OCI-LY7 (cell line): Measurements from ENCODE around the gene MAST1. TPM values are rescaled to one million over a fixed set of nuclear protein-coding genes. Genes with fewer than 3 reads are reported as not detected.

Experiments used
- BruUV-seq: library from RNA; stranded (reverse); fragments of 400-500 nt; replicated peaks from 2 replicates; lab custom pipeline; 2021; lab: Mats Ljungman, UMichigan
- CTCF ChIA-PET: fragments of 300-600 bp; sonication (Branson Sonifier 250); formaldehyde crosslinking; loops from one replicate; lab custom pipeline; 2022; ENCODE audit warnings: antibody characterized with exemption; ENCODE audit not compliant: unreplicated experiment; lab: Charles Lee
- POLR2A ChIA-PET: fragments of 300-600 bp; sonication (Branson Sonifier 250); formaldehyde crosslinking; loops from one replicate; lab custom pipeline; 2022; ENCODE audit warnings: antibody characterized with exemption; lab: Charles Lee
- DNase-seq: peaks from one replicate; pipeline ENCODE4 v3.0.0-alpha.2; 2015; ENCODE audit warnings: low spot score
- H2AFZ ChIP-seq: fragments of 200-600 bp; sonication (generic), shearing (Covaris generic); 2 replicates; pipeline ENCODE4 v1.6.1; 2014; ENCODE audit warnings: mild to moderate bottlenecking, antibody characterized with exemption, low read length, moderate library complexity
- H3K27ac ChIP-seq: fragments of 200-600 bp; sonication (generic); 2 replicates; pipeline ENCODE4 v1.5.1; 2014; ENCODE audit warnings: mixed run types, low read depth, mild to moderate bottlenecking, moderate library complexity, low read length, inconsistent platforms; ENCODE audit not compliant: poor library complexity, severe bottlenecking
- H3K36me3 ChIP-seq: fragments of 200-600 bp; sonication (generic); 2 replicates; pipeline ENCODE4 v1.6.1; 2014; ENCODE audit warnings: mild to moderate bottlenecking, antibody characterized with exemption, low read length, moderate library complexity, mixed read lengths; ENCODE audit not compliant: insufficient read depth
- H3K4me1 ChIP-seq: fragments of 200-600 bp; sonication (generic); 2 replicates; pipeline ENCODE4 v1.5.1; 2014; ENCODE audit warnings: mild to moderate bottlenecking, low read length; ENCODE audit not compliant: insufficient read depth, poor library complexity, severe bottlenecking
- H3K4me2 ChIP-seq: fragments of 200-600 bp; sonication (generic); 2 replicates; pipeline ENCODE4 v1.6.1; 2014; ENCODE audit warnings: mild to moderate bottlenecking, low read length
- H3K4me3 ChIP-seq: fragments of 200-600 bp; sonication (generic); 2 replicates; pipeline ENCODE4 v1.5.1; 2014; ENCODE audit warnings: mild to moderate bottlenecking, low read depth, low read length; ENCODE audit not compliant: poor library complexity, severe bottlenecking
- H3K79me2 ChIP-seq: fragments of 200-600 bp; sonication (generic); 2 replicates; pipeline ENCODE4 v1.6.1; 2016; ENCODE audit warnings: low read depth, mild to moderate bottlenecking, low read length, moderate library complexity, mixed read lengths; ENCODE audit not compliant: insufficient read depth
- H3K9me2 ChIP-seq: fragments of 200-600 bp; sonication (generic); 2 replicates; pipeline ENCODE4 v1.6.1; 2016; ENCODE audit warnings: mild to moderate bottlenecking, low read length, mixed read lengths; ENCODE audit not compliant: insufficient read depth
- H3K9me3 ChIP-seq: fragments of 200-600 bp; sonication (generic); 2 replicates; pipeline ENCODE4 v1.6.1; 2014; ENCODE audit warnings: mild to moderate bottlenecking, mixed run types, low read length, mixed read lengths
- H4K20me1 ChIP-seq: fragments of 200-600 bp; sonication (generic); 2 replicates; pipeline ENCODE4 v1.6.1; 2014; ENCODE audit warnings: mild to moderate bottlenecking, antibody characterized with exemption, low read length, moderate library complexity, mixed read lengths; ENCODE audit not compliant: insufficient read depth
- EZH2phosphoT487 ChIP-seq: fragments of 200-600 bp; sonication (generic); IDR thresholded peaks from 2 replicates; pipeline ENCODE4 v1.6.1; 2018; ENCODE audit warnings: low read depth, borderline replicate concordance, mild to moderate bottlenecking, mixed run types, antibody characterized with exemption, low read length, moderate library complexity, mixed read lengths
- intact Hi-C: fragments of 100-400 bp; cut with micrococcal nuclease; formaldehyde crosslinking; loops from one replicate; pipeline ENCODE4 v1.10.0; 2022; ENCODE audit not compliant: unreplicated experiment
- total RNA-seq, 2 experiments: library from RNA; depleted of rRNA in 1 of 2; stranded (reverse); fragments of >200 nt in 1 of 2; shearing (Covaris generic) in 1 of 2; gene quantifications; 2 replicates each; pipeline ENCODE4 v1.2.3, GENCODE V29; 2014 to 2022
- TF ChIP-seq, protein P1 (sequence below): fragments of 200-600 bp; sonication (generic); conservative IDR thresholded peaks from 2 replicates; pipeline ENCODE4 v1.5.1; 2014; ENCODE audit warnings: mild to moderate bottlenecking, antibody characterized with exemption, low read length, moderate library complexity, mixed read lengths

Gene MAST1
- total RNA-seq, 2 experiments from 2014 or later, result 9.1 to 21.1 TPM

DNA sequence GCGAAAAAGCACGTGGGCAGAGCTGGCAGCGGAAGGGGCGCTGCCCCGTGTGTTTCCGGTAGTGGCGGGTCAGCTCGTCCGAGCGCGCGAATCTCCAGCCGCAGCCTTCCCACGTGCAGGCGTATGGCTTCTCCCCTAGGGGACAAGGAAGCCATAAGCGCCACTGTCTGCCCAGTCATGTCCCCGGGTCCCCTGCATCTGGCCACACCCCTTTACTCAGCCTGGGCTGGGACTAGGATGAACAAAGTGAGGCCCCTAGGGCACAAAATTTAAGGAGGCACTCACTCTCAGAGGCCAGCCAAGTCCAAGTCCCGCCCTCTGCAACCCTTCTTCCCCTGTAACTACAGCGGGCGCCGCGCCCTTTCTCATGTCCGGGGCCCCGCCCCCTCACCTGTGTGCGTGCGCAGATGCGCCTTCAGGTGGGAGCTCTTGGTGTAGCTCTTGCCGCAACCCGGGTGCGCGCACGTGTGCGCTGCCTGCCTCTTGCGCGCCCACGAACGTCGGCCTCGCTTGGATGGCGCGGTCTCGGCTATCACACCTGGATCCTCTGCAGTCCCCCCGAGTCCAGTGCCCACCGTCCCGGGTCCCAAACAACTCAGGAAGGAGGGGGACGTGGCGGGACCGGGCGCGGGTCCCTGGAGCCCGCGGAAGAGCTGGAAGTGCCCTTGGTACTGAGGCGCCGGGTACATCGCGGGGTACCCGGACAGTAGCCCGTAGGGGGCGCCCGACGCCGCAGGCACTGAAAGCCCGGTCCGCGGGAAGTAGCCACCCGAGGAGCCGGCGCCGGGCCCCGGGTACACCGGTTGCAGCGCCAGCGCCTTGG, 46.8 kb downstream of the MAST1 start:
- BruUV-seq, result no TSS peak
- peak; percentile 85 for DNase-seq
- POLR2A ChIA-PET, result no interaction called here
- Histone ChIP-seq H3K9me3 (peaks cover 11% of the 10 kb centered on the region), H3K27ac (no peak overlapping the region), H3K4me3 (peak overlapping the region; percentile 58), H3K4me2 (peak overlapping the region; percentile 67), H3K79me2 (no peaks in the 10 kb centered on the region), H2AFZ (peak overlapping the region; percentile 47), H4K20me1 (no peaks in the 10 kb centered on the region), H3K4me1 (peaks cover 25% of the 10 kb centered on the region), H3K36me3 (no peaks in the 10 kb centered on the region), H3K9me2 (no peaks in the 10 kb centered on the region)
- TF ChIP-seq, protein P1, sequence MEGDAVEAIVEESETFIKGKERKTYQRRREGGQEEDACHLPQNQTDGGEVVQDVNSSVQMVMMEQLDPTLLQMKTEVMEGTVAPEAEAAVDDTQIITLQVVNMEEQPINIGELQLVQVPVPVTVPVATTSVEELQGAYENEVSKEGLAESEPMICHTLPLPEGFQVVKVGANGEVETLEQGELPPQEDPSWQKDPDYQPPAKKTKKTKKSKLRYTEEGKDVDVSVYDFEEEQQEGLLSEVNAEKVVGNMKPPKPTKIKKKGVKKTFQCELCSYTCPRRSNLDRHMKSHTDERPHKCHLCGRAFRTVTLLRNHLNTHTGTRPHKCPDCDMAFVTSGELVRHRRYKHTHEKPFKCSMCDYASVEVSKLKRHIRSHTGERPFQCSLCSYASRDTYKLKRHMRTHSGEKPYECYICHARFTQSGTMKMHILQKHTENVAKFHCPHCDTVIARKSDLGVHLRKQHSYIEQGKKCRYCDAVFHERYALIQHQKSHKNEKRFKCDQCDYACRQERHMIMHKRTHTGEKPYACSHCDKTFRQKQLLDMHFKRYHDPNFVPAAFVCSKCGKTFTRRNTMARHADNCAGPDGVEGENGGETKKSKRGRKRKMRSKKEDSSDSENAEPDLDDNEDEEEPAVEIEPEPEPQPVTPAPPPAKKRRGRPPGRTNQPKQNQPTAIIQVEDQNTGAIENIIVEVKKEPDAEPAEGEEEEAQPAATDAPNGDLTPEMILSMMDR, result peak; percentile 81
- TF ChIP-seq EZH2phosphoT487, result no peak
- CTCF ChIA-PET, result no interaction called here
- intact Hi-C loops, result loop anchor here (1.0 kb wide), 1 partner anchor 80 kb away; no protein-coding TSS in a partner anchor

DNA sequence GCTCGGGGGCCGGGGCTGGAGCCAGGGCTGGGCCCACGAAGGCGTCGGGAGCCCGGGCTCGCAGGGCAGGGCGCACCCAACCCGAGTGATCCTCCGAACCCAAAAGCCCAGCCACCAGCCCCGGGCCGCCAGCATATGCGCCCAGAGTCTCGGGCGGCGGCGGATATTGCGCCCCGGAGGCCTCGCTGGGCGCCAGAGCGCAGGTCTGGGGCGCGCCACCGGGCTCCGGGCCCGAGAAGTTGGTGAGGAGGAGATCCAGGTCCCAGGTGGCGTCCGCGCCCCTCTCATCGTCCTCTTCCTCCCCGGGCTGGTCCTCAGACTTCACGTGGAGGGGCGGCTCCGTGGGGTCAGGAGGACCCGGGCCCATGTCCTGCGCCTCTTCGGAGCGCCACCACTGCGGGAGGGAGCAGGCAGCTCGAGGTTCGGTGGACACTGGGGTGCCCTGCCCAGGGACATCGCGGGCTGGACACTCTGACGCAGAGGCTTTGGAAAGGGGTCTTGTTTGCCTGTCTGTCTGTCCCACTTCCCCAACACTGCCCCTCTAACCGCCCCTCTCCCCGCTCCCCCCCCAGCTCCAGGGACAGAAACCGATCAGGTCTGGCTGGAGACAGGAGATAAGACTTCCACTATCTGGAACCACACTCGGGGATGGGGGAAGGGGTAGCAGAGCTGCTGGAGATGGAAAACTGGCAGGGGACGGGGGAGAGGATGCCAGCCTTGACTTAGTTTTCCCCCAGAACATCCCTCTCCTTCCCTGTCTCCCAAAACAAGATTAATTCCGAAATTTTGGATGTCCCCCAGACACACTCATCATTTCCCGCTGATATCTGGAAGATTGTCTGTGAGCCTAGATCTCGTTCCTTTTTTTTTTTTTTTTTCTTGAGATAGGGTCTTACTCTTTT, 47.7 kb downstream of the MAST1 start:
- Histone ChIP-seq H3K4me2 (peak overlapping the region; percentile 67), H4K20me1 (no peaks in the 10 kb centered on the region), H3K79me2 (no peaks in the 10 kb centered on the region), H3K4me3 (peak overlapping the region; percentile 58), H3K9me2 (no peaks in the 10 kb centered on the region), H3K4me1 (peaks cover 24% of the 10 kb centered on the region), H3K9me3 (peaks cover 11% of the 10 kb centered on the region), H3K36me3 (no peaks in the 10 kb centered on the region), H2AFZ (peak overlapping the region; percentile 47; the same call in 1 of the 2 replicates), H3K27ac (no peak overlapping the region)
- ChIA-PET CTCF (no interaction called here), POLR2A (no interaction called here)
- TF ChIP-seq, protein P1, result peak; percentile 24; the same call in 1 of the 2 replicates
- no peak for TF ChIP-seq EZH2phosphoT487
- intact Hi-C loops, result loop anchor here (1.0 kb wide), 1 partner anchor 79 kb away; no protein-coding TSS in a partner anchor
- no TSS peak for BruUV-seq
- DNase-seq, result no peak
